HG02981 (cell line): ENCODE data around the gene ABCB4.

ENCODE experiments used
- ATAC-seq: cut with Tn5 transposase; IDR thresholded peaks from one replicate; pipeline ENCODE4 v1.9.1; 2021; ENCODE audit warnings: mild to moderate bottlenecking, moderate library complexity; ENCODE audit not compliant: unreplicated experiment

Gene ABCB4

DNA sequence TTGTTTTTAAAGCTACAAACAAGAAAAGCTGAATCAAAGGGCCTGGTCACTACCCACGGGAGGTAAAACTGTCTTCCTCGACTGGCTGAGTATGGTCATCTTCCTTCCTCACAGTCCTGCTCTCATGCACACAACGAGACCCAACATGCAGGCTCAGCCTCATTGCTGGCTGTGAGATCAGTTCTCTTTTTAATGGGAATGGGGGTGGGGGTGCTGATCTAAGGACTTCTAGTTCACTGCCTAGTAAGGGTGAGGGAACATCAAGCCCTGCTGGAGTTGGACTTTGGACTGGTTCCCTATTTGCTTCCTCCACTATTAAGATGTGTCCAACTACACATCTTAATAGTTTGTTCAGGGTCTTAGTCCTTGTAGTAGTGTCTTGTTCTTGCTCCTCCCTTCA lies 48.2 kb downstream of the ABCB4 start:
- no peak for ATAC-seq

DNA sequence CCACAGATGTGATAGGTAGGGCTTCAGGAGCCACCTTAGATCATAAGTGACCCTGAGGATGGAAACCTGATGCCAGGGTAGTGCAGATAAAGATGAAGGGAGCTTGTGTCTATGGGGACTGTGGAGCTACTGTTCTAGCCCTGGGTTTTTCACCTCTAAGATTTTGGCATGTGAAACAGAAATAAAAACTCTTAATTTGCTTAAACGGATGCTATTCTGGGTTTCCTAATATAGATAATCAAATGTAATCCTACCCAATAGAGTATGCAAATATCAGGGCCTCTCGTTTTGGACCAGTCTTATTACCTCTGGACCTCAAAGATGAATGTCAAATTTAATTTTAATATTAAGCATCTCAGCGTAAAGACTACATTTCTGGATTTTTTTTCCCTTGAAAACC lies 49.3 kb downstream of the ABCB4 start:
- ATAC-seq = peak; percentile 67

DNA sequence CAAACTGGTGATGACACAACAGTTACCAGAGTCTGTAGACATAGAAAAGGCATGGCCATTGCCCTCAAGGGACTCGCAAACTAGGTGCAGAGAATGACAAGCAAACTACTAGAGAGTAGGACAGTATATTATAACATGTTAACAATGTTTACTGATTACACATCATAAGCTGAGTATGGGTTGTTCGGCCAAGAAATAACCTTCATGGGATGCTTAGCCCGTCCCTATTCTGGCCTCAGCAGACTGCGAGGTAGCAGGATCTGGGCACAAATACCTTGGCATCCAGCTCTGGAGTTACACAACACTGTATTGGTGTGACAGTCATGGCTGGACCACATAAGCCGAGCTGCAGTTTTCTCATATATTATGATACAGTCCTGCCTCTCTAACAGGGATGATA lies 51.4 kb downstream of the ABCB4 start:
- ATAC-seq = no peak

DNA sequence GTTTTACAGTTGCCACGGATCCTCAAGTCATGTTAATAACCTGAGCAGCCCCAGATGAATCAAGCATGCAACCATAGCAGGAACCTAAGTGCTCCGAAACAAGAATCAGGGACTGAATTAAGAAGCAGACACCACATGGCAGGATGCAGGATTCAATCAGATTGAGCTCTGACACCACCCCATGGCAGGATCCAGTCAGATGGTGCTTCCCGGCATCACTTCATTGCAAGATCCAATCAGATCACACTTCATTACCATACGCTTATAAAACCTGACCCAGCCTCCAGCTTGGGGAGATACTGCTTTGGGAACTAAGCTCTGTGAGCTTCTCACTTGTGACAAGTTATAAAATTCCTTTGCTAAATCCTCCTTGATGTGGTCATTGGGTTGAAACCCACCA lies 55.3 kb downstream of the ABCB4 start:
- ATAC-seq = no peak

DNA sequence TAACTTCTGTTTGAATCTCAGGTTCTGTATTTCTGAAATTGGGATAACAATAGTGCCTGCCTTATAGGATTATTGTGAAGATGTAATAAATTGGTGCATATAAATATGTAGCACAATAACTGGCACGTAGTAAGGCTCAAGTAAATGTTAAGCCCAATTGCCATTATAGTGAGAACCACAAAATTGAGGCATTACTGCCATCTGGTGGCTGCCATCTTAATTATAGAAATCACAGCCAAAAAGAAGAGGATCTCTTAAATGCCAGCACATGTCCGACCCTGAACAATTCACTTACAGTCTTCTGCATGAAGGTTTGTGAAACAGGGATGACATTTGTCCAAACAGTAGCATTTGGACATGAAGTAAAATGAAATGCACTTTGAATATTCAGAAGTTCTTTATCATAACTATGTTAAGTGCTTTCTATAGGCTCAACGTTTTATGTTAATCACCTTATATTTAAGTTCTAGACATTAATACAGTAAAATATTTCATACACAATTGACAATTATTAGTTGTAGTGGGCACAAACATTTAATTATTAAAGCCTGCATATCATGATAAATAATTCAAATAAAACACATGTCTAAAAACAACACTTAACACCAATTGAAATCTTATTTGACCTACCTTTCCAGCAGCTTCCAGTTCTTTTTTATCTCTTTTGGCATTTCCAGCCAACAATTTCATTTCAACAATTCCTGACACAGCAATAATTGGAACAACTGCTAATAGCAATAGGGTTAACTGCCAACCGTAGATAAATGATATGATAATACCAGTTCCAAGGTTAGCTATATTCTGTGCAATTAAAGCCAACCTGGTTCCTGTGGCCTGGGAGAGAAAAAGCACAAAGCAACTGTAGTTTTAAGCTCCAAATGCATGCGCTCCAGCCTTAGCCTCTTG lies 58.5 kb downstream of the ABCB4 start:
- ATAC-seq = peak; percentile 75

DNA sequence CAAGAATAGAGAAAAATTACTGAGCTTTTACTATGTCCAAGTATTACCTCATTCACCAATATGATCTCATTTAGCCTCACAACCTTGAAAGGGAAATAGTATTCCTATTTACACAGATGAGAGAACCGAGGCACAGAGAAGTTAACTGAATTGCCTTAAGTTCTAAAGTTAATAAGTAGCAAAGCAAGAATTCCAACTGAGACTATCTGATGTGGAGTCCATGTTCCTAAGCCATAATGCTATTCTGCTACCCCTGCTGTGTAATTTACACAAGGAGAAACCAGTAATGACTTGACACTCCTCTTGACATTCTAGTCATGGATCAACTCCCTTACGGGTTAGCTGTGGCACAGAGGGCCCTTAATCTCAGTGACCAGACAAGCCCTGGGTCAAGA lies 60.7 kb downstream of the ABCB4 start:
- ATAC-seq = no peak

DNA sequence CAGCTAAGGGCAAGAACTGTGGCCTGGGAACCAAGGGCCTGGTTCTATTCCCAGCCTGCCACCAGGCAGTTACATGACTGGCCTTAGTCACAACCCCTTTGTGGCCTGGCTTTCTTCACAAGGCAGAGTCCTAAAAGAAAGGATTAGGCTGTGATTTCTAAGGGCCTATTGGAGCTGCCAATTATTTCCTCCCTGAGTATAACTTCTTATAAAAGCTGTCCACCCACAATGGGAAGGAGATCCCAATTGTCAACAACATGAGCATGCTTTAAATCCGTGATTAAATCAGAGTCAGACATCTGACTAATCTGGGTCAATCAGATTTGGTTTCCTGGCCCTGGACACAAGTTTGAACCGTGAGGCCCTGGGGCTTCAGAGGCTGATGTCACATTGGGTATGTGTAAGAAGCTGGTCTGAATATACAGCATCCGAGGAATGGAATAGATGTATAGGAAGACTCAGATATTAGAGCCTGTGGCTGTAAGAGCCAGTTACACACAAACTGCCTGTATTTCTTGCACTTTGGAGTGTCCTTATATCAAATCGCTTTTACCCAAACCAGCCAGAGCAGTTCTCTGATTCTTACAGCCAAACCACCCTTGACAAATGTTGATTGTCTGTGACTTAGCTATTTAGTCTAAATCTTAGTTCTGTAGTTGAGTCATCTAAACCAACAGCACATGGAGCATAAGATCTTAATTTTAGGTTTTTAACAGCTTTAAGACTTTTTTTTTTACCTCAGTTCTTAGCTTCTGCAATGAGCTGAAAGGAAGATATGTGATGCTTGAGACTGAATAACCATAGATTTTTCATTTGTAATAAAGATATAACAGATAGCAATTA lies 61.3 kb downstream of the ABCB4 start:
- no peak for ATAC-seq

DNA sequence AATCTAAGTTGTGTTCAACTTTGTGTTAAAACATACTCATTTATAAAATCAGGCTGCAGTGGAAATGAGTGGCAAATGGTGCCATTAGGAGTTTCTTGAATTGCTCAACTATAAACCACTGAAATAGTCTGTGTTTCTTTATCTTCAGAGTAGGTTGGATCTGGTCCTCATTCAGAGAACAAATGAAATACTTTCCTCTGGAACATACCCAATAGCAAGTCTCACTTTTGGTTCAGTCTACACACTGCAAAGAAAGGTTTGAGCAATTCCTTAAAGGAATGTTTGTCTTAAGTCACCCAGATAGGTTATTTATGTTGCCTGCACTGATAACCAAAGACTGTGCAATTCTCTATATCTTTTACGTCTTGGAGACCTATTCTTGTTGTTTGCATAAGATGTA lies 62.5 kb downstream of the ABCB4 start:
- no peak for ATAC-seq

DNA sequence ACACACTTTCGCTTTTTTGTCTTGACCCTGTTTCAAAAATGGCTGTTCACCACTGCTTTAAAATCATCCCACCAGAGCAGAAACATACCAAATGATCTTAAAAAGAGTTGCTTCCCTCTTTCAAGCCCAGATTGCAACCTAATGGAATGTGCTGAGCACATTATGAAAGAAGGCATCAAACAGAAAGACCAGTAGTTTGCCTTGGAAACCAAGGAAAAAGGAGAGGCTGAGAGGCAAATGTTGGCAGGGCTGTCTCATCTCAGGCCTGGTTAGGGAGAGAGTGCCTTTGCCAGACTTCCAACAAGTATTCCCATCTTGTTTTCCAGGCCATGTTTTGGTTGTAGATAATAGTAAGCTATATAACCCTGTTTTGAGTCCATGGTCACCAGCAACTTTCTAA lies 64.3 kb downstream of the ABCB4 start:
- no peak for ATAC-seq

DNA sequence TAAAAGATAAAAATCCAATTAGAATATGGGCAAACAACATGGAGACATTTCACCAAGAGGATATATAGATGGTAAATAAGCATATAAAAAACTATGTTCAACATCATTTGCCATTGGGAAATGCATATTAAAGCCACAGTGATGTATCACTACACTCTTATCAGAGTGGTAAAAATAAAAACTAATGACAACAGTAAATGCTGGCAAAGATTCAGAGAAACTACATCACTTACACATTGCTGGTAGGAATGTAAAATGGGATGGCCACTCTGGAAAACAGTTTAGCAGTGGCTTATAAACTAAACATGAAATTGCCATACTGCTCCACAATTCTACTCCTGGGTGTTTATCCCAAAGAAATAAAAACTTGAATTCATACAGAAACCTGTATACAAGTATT lies 70.8 kb downstream of the ABCB4 start:
- ATAC-seq = no peak

DNA sequence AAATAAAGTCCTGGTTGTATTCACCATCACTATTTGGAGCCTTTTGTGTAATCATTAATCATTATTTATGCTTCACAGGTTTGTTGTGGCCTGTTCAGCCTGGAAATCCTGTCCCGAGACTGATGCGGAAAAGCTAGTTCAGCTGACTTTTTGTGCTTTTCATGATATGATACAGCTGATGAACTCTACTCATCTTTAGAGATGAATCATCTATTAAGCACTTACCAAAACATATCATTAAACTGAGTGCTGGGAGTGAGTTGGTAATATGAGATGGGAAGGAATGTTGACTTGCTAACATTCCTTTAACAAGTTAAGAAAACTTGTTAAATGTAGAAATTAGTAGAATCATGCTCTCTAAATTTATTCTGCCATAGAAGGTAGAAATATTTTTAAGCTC lies 77.0 kb downstream of the ABCB4 start:
- no peak for ATAC-seq

DNA sequence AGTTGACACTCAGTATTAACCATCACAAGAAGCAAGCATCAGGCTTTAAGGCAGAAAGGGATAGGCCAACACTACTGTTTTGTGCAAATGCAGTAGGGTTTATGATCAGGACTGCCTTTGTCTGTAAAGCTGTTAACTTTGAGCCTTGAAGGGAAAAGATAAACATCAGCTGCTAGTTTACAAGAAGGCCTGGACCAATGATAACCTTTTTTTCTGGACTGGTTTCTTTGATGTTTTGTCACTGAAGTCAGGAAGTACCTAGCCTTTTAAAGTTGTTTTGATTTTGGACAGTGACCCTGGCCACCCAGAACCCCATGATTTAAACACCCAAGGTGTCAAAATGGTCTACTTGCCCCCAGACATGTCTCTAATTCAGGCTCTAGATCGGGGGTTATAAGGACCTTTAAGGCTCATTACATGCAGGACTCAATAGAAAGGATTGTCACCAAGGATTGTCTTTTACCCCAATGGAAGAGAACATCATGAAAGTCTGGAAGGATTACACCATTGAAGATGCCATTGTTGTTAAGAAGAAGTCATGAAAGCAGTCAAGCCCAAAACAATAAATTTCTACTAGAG lies 79.9 kb downstream of the ABCB4 start:
- ATAC-seq = no peak

DNA sequence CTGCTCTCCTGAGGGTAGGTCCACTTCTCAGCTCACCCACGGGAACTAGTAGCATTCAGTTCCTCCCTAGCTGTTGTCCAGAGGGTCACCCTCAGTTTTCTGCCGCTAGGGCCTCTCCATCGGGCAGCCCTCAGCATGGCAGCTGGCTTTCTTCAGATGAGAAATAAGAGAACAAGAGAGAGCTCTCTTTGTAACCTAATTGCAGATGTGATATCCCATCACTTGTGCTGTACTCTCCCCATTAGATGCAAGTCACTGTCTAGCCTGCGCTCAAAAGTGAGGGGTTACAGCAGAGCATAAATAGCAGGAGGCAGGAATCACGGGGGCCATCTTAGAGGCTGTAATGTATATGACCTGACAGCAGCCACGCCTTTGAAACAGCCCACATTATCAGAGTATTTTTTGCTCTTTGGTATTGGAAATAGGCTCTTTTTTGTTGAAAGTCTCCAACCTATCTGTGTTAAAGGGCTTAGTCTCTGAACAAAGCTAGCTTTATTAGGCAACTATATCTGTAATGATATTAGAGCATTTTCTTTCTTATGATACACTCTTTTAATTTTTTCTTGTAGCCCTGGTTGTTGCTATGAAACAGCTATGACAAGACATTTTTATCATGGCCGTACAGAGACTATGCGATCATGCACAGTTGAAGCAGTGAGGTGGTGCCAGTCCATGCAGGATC lies 84.3 kb downstream of the ABCB4 start:
- no peak for ATAC-seq

DNA sequence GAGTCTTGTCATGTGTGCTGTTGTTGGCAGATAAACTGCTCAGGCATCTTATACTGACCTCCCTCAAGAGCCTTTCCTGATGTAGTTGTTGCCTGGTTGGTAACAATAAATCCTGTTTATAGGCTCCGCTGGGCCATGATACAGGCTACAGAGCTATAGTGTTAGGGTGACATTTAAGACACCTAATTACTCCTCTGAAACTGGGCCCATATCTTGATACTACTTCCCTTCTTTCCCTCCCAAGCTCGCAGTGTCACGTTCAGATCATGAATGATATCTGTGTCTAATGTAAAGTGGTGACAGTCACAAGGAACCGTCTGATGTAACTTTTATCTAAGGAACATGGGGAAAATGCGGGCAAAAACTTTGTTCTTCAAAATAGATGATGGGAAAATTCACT lies 94.6 kb downstream of the ABCB4 start:
- ATAC-seq = no peak

DNA sequence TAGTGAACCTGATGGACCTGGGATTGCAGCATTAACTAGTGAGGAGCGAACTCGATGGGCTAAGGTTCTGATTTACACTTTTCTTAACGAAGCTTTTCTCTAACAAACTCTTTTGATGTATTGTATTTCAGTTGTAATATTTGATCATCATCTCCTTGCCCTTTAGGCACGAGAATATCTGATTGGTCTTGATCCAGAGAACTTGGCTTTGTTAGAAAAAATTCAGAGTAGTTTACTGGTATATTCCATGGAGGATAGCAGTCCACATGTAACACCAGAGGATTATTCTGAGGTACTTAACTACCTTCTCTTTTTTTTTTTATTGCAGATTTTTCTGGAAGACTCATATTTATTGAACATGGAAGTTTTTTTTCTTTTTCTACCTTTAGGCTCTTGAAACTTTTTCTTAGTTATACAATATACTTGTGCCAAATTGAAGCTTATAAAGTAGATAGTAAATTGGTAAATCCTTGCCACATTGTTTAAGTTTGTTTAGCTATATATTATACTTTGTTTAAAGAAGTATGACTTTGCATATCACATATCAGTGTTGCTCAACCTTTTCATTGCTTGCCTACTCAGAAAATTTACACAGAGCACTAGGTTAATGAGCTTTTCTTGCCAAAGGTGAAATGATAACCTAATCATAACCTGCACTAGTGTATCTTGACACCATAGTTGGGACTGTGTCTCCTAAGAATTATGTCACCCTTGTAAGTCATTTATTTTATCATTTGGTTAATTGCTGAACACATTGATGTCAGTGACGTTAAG lies 99.6 kb downstream of the ABCB4 start:
- ATAC-seq = no peak

DNA sequence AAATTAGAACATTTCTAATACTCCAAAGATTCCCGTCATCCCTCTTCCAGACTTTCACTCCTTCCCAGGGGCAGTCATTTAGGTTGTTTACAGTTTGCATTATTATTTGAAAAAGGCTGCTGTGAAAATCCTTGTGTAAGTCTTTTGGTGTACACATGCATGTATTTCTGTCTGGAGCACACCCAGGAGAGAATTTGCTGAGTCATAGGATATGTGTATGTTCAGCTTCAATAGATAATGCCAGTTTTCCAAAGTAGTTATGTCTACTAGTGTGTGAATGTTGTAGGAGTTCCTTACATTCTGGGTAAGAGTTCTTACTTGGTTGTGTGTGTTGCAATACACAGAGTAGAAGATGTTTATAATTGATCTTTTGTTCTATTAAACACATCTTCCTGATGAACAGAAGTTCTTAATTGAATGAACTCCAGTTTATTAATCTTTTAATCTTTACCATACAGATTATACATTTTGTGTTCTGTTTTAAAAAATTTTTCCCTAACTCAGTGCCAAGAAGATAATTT lies 104.8 kb downstream of the ABCB4 start:
- ATAC-seq = no peak

DNA sequence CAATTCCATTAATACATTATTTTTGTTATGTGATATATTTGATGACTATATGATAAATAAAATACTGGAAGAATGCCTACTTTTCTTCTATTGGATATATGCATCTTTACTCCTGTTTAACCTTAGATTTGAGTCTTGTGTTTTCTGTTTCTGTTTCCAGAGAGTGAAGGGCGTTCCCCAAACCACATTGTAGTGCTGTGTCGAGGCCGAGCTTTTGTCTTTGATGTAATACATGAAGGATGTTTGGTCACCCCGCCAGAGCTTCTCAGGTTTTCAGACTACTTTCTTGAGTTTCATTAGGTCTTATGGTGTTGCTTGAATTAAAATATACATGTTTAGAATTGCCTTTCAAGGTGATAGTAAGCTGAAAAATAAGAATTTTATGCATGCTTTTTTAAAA lies 106.3 kb downstream of the ABCB4 start:
- ATAC-seq = no peak

DNA sequence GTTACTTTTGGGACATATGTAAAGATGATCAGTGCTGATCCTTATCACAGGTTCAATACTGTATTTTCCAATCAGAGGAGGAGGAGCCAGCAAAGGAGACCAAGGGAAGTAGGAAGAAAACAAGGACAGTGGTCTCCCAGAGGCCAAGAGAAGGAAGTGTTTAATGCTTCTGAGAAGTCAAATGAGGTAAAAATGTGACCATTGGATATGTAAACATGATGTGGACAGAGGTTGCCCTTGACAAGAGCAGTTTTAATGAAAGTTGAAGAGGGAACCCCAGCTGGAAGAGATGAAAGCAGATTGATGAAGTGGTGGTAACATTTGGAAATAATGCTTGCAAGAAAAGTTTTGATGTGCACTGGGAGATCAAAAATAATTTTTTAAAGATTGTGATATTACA lies 111.2 kb downstream of the ABCB4 start:
- ATAC-seq = no peak

DNA sequence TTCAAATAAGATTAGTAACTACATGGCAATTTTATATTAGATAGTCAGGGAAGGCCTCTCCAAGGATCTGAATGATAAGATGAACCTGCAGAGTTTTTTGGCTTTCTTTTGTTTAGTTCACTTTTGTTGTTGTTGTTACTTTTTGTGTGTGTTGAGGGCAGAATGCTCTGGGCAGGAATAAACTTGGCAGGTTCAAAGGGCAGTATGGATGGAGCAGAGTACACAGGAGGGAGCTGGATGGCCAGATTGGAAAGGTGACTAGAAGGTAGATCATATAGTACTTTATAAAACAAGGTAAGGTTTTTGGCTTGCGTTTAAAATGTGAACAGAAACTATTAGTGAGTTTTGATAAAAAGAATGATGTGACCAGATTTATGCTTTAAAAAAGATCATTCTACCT lies 112.1 kb downstream of the ABCB4 start:
- no peak for ATAC-seq

DNA sequence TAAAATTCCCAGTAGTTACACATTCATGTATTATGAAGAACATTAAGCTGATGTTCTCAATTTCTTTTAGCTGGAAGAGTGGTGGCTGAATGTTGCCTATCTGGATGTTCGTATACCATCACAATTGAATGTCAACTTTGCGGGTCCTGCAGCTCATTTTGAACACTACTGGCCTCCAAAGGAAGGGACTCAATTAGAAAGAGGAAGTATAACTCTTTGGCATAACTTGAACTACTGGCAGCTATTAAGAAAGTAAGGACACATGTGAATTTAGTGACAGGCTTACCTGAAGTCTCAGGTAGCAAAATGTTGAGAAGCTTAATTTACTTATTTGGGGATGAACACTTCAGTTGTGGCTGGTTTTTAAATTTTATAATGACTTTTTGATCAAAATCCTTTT lies 114.2 kb downstream of the ABCB4 start:
- ATAC-seq = no peak
